HS-5 (cell line): ENCODE data around the gene CPXM2.
A peak's percentile ranks its signal among the peaks of the same experiment; 100 is the strongest.

Source experiments
- DNase-seq: peaks from one replicate; pipeline ENCODE4 v3.0.0-alpha.2; 2012; ENCODE audit warnings: low read depth

Gene CPXM2

DNA sequence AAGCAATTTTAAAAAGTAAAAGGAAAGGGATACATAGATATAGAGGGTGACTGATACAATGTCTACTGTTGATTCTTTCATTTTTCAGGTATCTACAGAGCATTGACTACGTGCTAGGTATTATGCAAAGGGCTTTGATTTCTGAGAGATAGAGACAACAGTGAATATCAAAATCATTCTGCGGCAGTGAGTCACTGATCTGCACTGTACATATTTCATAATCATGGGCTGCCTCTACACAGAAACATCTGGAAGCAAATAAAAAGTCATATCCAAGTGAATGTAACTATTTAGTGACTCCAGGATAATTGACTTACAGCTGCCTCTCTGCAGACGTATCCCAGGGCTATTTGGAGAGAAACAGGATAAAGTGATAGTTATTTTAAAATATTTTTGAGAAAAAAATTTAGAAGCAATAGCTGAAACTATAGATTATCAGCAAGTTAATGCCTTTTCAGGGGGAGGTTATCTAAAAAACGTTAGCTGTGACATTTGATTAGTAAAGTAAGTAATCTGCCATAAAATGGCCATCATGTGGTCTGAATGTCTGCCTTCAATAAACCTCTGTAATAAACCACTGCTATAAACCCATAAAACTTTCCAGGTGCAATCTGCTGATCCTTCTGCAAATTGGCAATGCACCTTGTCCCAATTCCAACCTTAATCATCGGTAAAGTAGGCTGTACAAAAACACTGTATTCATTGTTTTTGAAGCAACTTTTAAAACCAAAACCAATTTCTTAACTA, 43.7 kb downstream of the CPXM2 start:
- DNase-seq: peak; percentile 84

DNA sequence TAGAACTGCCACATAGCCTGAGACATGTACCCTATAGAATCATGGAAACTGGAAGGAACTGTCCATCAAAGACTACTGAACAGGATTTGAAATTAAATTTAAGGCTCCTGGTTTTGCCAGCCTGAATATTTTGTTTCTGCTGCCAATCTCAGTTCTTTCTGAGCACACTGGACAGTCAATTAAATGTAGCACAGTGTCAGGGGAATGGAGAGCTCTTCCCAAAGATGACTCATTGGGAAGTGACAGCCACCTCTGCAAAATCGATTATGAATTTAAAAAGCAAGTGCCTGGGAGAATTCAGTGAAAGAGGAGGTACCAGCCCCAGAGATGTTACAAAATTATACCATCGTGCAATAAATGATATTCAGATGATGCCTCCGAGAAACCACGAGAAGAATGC, 47.8 kb downstream of the CPXM2 start:
- no peak for DNase-seq

DNA sequence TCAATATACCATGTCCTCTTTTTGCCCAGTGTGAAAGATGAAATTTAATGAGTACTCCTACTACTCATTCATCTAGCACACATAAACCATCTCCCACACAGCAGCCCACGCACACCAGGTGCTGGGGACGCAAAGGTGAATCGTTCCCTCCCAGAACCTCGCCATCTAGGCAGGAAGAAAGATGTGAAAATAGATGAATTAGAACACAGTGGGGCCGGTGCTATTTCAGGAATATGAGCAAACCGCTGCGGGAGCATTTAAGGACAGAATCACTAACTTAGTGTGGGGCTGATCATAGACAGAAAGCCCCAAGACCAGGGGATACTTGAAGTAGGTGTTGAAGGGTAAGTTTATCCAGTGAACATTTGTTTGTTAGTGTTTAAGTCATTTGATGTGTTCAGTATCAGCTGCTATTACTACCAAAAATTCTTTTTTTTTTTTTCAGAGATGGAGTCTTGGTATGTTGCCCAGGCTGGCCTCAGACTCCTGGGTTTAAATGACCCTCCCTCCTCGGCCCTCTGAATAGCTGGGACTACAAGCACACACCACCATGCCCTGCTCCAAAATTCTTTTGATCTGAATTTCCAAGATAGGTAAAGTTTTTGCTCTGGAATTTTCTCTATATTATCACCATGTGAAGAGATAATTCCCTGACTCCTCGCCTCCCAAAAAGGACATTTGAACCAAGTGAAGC, 48.8 kb downstream of the CPXM2 start:
- DNase-seq: no peak

DNA sequence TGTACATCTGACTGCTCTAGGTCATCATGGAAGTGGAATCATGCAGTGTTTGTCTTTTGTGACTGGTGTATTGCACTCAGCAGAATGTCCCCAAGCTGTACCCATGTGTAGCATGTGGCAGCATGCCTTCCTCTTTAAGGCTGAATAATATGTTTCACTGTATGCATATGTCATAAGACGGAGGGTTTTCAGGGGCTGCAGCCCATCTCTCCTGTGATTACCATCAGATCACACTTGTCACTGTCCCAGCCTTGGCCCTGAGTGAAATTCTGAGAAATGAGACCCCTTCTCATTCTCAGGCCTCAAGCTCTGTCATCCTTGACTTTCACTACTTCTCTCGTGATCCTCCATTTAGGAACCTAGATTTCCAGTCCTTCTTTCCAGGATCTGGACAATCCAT, 50.0 kb downstream of the CPXM2 start:
- DNase-seq: no peak

DNA sequence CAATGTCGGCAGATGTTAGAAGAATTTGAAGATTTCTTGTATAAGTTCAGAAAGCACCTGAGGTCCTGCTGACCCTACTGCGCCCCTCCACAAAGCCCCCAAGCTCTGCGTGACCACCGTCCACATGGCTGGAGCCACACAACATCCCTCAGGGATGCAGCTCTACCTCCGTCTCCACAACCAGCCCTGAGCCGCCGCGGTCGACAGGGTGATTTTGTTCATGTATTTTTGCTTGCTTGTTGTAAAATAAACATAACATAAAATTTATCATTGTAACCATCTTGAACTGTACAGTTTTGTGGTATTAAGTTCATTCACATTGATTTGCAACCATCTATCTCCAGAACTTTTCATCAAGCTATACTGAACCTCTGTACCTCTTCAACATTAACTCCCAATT, 50.5 kb downstream of the CPXM2 start:
- DNase-seq: no peak

DNA sequence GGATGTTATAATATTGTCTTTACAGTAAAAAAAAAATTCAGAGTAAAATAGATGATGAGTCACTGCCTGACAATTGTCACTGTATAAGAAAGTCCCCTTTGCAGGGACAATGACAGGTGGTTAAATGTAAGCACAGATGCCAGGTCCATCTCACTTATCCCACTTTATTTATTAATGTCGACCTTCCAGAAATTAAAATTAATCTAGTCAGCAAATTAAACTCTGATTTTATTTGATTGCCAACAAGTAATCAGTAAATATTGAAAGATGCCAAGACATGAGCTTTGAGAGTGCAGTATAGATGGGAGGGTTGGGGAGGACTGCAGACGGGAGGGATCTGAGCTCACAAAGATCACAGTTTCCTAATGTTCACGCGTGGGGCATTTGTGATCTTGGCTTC, 50.9 kb downstream of the CPXM2 start:
- no peak for DNase-seq

DNA sequence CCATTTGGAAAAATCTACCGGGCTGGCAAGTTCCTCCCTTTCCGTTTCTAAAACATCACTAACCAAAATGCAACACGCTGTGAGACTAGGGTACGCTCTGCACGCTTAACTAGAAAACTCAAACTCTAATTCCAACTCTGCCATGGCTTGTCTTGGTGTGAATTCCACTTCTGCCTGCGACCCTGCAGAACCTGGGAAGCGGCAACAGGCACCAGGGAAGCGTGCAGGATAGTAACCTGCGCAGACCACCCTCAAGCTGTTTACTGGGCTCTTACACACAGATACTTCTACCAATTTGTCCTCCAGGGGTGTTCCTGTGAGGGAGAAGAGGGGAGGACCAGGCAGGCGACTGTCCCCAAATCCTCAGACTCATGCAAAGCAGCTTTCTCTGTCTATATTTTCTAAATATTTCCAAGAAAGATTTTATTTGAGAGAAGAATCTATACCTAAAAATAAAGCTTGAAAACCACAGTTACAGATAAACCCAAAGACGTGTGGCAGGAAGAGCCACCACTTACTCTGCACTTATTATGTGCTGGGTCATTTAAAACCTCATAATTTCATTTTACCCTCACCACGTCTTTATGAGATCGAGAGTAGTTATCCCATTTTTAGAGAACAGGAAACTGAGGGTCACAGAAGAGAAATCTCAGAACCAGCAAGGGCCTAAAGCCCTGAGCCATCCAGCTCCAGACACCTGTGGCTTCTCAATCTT, 52.9 kb downstream of the CPXM2 start:
- no peak for DNase-seq

DNA sequence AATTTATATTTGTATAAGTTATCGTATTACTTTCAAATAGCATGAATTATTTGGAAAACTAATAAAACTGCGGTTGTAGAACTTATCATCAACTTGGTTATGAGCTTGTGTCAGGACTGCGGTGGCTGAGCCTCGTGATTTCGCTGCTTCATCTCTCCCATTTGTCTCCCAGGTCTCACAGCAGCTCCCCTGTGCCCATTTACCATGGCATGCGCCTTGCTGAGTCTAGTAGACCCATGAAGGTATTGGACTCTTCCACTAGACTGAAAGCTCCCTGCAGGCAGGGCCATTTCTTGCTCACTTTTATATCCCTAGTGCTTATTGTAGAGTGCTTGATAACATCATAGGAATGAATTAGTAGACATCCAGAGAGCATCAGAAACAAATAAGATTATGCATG, 53.9 kb downstream of the CPXM2 start:
- DNase-seq: no peak

DNA sequence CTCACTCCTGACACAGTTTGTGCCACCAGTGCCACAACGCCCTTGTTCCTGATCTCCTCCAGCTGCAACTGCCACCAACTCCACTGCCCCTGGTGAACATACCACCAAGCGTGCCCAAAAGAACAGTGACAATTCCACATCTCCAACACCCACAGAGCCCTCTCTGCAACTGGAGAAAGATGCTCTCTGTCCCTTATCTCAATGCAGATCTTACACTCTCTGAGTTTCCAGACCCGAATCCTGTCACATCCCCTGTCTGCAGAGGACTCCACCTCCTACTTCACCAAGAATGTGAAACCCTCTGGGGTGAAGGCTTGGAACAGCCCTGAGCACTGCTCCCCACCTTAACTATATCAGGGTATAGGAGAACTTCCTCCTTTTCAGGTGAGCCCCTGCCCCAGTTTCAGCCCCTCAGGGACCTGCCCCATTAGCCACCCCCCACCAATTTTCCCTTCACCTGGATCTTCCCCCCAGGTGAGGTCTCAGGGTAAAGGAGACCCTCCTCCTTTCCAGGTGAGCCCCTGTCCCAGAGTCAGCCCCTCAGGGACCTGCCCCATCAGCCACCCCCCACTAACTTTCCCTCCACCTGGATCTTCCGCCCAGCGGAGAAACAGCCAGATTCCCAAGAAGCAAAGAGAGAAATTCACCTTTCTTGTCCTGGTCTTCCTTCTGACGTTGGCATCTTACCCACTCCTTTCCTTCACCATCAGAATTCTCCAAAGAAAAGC, 55.0 kb downstream of the CPXM2 start:
- no peak for DNase-seq

DNA sequence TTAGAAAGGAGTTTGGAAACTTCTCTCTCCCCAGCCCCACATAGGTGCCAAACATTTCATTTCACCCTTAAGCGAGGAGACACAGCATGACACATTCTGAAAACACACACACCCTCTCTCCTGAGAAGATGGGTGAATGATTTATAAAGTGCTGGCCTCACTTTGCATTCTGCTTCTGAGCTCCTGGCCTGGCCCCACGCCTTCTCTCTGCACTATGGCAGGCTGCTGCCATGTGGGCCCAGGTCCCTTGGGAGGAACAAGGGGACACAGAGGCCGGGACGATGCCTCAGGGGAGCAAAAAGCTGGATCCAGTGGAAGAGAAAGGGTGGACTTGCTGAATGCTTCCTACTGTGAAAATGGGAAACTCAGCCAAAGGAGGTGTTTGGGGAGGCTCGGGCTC, 56.0 kb downstream of the CPXM2 start:
- no peak for DNase-seq

DNA sequence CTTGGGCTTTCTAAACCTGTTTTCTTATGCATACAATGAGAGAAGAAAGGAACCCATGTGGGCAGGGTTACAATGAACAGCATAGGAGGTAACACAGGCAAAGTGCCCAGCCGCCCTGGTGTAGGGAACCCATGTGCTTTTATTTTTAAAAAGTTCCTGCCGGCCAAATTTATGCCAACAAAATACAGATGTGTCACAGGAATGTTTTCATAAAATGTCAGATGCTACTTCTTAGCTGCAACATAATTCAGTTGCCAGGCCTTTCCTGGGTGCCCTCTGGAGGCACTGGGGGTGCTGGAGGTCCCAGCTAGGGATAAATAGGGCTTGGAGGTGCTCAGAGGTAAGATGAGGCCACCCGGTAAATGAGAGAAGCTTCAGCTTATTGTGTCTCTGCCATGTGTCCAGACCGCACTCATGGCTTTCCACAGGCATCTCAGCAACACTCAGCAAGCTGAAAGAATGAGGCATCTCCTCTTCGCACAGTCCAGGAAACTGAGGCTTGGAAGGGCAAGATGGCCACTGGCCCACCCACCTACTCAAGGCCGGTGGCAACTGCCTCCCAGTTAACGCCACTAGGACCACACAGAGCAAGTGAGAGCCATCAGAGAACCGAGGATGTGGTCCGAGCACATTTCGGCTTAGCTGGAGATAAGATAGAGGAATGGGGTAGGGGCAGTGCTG, 58.3 kb downstream of the CPXM2 start:
- DNase-seq: no peak

DNA sequence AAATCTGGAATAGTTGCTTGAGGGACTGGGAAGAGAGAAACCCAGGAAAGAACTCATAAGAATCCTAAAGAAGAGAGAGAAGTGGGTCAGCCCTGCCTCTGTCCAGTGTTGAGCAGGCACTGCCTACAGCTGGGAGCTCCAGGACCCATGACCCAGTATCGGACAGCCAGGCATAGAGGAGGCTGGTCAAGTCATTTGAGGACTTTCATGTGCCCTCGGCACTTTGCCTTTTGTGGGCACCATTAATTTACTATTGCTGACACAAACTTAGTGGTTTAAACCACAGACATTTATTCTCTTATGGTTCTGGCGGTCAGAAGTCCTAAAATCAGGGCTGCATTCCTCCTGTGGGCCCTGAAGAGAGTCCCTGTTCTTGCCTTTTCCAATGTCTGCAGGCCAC, 60.3 kb downstream of the CPXM2 start:
- no peak for DNase-seq

DNA sequence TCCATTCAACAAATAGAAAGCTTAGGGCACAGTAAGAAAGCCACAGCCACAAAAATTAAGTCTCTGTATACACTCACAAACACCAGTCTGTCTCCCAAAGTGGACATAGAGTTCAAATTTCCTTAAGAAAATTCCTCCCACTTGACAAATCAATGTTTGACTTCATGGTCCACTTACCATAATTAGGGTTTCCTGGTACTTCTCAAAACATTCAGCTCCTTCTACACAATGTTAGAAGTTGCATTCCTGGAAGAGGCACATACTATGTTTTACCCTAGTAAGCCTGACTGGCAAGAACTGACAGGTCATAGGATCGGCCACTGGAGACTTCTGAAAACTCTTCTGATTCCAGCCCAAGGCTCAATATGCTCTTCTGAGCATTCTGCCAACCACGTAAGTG, 70.5 kb downstream of the CPXM2 start:
- no peak for DNase-seq

DNA sequence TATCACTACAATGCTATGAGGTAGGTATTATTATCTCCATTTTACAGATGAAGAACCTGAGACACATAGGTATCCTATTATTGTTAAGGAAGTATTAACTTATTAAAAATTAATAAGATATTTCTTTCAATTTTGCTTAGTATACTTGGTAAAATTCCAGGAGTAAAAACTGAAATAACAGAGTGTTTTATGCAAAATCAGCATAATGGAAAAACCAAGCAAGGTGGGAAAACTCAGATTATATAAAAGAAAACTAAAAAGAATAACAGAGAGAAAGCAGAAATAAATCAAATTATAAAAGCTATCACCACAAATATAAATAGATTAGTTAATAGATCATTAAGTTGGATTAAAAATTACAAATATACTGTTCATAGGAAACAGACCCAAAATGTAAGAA, 82.0 kb downstream of the CPXM2 start:
- no peak for DNase-seq

DNA sequence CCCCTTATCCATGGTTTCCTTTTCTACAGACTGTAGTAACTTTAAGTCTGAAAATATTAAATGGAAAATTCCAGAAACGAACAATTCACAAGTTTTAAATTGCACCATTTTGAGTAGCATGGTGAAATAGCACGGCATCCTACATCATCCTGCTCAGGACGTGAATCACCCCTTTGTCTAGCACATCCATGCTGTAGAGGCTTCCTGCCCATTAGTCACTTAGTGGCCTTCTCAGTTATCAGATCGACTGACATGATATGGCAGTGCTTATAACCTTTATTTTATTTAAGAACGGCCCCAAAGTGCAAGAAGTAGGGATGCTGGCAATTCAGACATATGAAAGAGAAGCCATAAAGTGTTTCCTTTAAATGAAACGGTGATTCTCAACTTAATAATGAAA, 82.7 kb downstream of the CPXM2 start:
- peak; percentile 76 for DNase-seq

DNA sequence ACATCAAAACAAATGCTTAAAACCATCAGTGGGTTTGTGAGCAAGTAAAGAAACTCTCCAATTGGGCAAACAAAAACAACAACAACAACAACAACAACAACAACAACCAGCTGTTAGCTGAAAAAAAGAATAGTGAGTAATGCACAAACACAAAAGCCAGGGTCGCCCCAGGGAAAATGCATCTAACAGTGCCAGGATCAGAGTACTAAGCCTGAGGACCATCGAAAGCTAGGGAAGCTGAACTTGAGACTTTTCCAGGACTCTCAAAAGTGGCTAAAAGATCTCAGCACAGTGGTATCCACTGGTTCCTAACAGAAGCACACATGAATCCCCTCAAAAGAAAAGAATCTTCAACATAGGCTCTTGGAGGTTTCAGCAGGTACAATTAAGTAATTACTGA, 83.3 kb downstream of the CPXM2 start:
- DNase-seq: no peak

DNA sequence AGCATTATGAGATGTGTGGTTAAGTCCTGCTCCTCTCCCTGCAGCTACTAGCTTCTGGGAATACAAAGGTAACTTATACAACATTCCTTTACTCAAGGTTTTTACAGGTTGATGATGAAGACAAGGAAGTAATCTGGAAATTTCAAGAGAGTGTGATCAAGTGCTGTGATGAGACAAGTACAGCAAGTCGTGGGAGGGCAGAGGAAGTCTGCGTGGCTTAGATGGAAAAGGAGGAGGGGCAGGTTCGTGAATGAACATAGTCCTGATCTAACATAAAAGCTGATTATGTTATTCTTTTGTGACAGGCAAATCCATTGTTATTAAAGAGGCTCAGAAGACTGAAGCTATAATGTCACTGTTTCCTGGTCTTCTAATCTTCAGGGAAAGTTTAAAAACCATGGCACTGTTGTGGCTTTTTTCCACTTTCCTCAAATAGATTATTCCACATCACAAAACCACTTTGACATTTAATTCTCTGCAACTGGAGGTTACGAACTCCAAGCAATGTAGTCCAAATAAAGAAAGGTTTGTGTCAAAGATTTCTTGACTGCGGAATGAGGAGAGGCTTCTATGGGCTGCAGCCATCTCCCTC, 84.1 kb downstream of the CPXM2 start:
- DNase-seq: no peak

DNA sequence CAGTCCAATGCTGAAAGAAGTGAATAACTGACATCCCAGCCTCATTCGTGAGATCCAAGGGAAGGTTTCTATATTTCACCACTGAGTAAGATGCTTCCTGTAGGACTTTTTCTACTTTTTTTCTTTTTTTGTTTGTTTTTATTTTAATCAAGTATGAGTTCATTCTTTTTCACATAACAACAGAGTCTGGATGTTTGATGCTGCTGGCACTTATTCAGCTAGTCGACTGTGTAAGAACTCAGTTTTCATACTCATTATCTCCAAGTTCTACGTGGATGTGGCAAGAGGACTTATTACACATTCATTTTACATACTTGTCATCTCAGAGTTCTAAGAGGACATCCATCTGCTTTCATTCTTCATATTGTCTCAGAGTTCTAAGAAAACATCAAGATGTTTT, 86.9 kb downstream of the CPXM2 start:
- DNase-seq: no peak

DNA sequence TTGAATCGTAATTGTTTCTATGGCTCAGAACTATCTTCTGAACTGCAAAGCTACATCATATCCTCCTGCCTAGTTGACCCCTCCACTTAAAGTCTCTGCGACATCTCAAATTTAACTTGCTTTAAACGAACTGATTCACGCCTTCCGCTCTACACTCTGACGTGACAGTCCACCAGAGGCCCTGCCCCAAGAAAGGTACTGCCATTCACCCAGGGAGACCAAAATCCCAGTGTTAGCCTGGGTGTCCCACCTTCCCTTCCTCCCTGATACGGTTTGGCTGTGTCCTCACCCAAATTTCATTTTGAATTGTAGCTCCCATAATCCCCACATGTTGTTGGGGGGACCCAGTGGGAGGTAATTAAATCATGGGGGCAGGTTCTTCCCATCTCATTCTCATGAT, 90.8 kb downstream of the CPXM2 start:
- DNase-seq: no peak

DNA sequence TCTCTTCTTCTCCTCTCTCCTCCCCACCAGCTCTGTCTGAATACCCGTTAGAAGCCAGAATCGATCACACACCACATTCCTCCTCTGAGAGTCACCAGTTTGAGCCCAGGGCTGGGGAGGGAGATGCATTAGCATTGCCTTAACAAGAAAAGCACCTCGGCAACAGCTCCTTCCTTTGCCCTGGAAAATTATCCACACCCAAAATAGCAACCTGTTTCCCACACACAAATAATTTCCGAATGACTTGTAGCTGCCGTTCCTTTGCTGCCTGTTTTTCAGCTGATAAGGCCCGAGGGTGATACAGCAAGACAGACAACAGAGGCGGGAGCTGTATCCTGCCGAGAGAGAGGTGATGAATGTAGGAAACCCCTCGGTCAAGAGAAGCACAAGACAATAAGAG, 91.3 kb downstream of the CPXM2 start:
- DNase-seq: no peak

DNA sequence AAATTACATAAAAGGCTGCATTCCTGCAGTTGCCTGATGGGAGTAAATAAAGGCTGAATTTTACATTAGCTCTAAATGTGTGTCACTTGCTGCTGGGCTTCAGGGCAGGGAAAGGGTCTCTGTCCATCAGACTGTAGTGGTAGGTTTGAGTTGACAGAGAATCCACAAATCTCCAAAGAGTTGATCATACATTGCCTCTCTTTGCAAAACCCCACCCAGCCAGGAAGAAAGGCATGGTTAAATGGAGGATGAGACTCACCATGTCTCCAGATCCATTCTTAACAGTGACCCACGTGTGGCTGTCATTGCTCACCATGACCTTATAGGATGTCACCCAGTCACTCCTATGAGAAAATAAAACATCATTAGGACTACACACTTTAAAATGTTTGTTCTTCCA, 92.8 kb downstream of the CPXM2 start:
- no peak for DNase-seq

DNA sequence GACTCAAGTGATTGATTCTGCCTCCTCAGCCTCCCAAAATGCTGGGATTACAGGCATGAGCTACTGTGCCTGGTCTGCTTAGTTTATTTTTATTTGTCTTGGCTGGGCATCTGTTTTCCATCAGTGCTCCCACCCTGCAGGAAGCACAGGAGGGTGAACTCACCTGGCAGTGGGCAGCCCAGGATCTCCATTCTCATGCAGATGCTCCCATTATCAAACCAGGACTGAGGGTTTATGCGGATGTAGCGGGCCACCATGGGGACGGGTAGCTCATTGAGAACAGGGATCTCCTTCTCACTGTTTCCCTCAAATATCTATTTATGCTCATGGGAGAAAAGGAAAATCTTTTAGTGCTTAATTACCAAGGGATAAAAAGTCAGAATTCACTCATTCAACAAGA, 93.8 kb downstream of the CPXM2 start:
- no peak for DNase-seq
